T-helper 22 cell (primary cell): ENCODE data around the gene GBP4.
"Not testable (repeated sequence)": the region's sequence is repeated elsewhere in the genome, so short reads cannot be mapped to it uniquely, and the experiment has no call there.

Experiments
- DNase-seq: peaks from one replicate; pipeline ENCODE4 v3.0.0-alpha.2; 2020; ENCODE audit warnings: low read depth

The GBP4 gene, protein sequence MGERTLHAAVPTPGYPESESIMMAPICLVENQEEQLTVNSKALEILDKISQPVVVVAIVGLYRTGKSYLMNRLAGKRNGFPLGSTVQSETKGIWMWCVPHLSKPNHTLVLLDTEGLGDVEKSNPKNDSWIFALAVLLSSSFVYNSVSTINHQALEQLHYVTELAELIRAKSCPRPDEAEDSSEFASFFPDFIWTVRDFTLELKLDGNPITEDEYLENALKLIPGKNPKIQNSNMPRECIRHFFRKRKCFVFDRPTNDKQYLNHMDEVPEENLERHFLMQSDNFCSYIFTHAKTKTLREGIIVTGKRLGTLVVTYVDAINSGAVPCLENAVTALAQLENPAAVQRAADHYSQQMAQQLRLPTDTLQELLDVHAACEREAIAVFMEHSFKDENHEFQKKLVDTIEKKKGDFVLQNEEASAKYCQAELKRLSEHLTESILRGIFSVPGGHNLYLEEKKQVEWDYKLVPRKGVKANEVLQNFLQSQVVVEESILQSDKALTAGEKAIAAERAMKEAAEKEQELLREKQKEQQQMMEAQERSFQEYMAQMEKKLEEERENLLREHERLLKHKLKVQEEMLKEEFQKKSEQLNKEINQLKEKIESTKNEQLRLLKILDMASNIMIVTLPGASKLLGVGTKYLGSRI

DNA sequence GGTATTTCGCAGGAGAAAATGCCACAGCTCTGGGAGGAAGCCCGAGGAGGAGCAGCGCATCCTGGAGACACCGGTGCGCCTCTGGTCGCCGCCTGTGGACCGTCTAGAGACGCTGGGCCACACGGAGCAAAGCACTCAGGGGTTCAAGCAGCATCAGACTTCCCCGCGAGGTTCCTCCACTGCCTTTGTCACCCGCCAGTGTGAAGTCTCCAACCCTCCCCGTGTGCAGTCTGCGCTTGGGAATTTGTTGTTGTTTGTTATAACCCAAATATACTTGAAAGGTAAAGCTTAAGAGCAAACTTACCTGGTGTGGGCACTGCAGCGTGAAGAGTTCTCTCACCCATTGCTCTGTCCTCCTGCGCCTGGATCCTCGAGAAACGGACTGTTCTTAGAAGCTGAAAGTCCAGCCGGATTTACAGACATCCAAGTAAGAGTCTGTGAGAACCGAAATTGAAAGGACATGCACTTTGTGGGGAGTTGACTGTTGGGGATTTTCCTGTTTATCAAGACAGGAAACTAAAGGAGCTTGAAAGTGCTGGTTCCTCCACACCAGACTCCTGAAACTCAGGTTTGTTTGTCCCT lies at the start of gene GBP4:
GBP4 (minus strand) TSS at position 452 of the 582 bp plus-strand sequence; CDS start at position 344, 108 bp downstream.
- DNase-seq = no peak

DNA sequence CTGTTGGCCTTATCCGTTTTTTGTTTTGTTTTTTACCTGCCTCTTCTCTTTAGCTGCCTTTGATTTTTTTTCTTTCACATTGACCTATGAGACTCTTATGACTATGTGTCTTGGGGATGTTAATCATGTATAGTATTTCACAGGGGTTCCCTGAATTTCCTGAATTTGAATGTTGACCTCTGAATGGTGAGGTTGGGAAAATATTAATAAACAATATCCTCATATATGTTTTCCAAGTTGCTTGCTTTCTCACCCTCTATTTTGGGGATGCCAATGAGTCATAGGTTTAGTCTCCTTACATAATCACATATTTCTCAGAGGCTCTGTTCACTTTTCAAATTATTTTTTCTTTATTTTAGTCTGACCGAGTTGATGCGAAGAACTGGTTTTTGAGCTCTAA lies 44.3 kb upstream of the GBP4 start:
- no peak for DNase-seq

DNA sequence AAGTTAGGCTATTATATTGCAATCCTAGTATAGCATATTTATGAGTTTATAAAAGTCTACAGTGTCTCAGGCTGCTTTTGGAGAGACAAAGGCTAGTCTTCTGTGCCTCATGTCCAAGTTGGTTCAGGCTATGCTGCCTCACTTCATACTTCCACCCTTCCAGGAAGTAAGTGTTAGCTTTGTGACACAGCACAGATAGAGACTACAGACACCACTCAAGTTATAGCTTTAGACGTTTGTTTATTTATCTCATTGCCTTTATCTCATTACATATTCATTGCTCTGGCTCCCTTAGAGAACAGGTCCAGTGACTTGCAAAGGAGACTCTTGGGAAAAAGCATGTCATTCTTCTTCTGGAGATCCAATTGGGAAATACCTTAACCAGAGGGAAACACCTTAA lies 22.6 kb upstream of the GBP4 start:
- DNase-seq = no peak

DNA sequence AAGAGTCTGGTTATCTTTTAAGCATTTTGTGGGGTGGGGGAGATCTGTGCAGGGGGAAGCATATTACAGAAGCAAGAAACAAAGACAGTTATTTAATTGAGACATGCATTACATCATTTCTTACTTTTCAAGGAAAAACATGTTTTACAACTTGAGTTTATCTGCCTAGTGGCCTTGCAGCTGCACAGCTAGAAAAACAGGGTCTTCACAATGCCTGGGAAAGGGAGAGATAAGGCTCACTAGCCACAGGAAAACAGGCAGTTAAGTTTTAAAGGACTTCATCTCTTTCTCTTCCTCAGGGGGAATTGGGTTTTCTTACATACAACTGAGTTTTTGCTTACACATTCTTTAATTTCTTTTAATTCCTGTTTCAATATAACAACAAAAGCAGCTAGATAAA lies 21.1 kb upstream of the GBP4 start:
- not testable (repeated sequence) for DNase-seq

DNA sequence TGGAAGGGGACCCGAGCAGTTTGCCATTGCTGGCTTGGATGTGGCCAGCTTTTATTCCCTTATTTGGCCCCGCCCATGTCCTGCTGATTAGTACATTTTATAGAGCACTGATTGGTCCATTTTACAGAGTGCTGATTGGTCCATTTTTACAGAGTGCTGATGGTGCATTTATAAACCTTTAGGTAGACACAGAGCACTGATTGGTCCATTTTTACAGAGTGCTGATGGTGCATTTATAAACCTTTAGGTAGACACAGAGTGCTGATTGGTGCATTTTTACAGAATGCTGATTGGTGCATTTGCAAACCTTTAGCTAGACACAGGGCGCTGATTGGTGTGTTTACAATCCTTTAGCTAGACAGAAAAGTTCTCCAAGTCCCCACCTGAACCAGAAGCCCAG lies 20.2 kb upstream of the GBP4 start:
- DNase-seq = not testable (repeated sequence)

DNA sequence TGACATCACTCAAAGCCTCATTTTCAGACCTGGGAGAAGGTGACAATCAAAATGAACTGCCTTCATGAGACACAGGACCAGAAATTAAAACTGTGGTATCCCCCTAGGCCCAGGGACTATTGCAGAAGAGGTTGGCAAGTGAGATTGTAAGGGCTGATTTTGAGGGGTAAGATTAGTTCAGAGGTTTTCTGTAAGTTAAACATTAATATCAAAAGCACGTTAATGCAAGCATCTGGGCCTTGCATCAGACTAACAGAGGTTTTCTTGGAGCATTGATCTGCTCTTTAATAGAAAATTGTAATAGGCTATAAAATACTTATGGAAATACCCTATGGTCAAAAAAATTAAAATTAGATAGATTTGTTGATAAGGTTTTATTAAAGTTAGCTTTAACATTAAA lies 14.6 kb upstream of the GBP4 start:
- DNase-seq = no peak

DNA sequence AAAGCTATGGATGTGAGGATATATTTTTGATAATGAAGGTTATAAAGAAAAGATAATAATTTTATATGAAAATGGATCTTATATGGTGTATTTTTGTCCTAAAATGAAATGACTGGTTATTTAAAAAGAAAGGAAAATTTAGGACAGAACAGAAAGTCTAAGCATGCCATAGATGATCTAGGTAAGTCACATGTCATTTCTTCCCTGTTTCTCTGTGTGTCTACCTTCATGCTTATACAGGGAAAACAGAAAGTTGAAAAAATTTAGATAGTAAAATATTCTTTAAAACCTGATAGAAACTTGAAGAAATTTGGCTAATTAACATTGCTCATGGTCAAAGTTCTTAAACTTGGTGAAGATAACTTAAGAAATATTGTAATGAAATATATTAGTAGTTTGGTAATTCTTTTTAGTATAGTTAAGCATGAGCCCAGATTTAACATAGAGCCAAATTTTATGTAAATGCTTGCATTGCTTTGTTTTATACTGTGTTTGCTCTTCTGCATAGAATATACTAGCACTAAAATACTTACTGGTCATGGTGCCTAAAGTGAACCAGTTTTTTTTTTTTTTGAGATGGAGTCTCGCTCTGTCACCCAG lies 12.4 kb upstream of the GBP4 start:
- DNase-seq = no peak

DNA sequence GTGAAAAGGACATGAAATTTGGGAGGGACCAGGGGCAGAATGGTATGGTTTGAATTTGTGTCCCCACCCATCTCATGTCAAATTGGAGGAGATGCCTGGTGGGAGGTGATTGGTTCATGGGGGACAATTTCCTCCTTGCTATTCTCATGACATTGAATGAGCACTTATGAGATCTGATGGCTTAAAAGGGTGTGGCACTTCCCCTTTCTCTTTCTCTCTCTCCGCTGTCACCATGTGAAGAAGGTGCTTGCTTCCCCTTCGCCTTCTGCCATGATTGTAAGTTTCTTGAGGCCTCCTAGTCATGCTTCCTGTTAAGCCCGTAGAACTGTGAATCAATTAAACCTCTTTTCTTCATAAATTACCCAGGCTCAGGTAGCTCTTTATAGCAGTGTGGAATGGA lies 7.6 kb upstream of the GBP4 start:
- no peak for DNase-seq

DNA sequence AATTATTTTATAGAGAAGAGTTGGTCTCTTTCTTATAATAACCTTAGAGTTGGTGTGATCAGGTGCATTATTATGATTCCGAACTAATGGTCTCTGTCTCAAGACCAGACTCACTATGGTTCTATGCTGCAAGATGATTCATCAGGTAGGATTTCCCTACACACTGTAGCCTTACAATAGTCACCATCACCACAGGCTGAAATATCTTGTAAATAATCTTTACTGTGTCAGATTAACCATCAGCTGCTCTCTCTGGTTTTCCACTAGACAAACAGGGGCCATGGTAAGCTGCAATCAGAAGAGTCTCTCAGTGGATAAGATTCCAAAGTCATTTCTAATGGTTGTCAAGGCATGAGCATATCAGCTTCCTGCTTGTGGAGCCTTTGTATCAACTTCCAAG lies 4.4 kb upstream of the GBP4 start:
- DNase-seq = no peak

DNA sequence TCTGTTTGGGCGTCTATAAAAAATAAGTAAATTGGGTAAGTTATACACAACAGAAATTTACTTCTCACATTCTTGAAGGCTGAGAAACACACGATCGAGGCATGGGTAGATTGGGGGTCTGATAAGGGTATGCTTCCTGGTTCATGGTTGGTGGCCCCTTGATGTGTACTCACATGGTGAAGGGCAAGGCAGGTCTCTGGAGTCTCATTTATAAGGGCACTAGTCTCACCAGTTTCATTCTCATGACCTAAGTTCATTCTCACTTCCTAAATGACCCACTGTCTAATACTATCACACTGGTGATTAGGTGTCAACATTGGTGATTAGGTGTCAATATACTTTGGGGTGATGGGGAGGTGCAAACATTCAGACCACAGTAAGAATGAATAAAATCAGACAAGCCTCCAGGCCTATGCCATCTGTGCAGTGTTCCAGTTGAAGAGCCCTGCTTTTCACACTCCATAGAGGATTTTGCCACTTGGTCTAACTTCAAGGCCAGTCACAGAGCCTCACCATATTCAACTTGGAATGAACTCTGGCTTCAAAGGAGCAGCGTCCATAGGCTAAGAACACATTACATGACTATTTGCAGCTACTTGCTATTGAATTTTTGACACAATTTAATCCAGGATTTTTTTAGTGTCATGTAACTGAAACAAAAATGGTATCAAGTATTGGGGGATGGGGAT lies 2.5 kb upstream of the GBP4 start:
- DNase-seq = no peak

DNA sequence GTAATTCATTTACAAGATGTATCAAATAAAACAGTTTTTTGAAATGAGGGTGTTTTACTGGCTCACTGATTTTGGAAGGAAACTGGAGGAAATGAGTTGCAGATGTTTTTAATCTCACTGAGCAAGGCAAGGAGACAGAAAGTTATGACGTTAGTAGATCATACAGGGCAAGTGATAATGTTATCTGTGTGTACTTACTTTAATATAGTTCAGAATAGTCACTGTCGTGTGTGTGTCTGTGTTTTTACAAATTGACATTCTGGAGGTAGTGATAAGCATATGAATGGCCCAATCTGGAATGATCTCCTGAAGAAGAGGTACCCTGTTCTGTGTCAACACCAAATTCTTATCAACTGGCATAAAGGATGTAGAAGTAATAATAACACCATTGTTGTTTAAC lies 1.9 kb upstream of the GBP4 start:
- no peak for DNase-seq

DNA sequence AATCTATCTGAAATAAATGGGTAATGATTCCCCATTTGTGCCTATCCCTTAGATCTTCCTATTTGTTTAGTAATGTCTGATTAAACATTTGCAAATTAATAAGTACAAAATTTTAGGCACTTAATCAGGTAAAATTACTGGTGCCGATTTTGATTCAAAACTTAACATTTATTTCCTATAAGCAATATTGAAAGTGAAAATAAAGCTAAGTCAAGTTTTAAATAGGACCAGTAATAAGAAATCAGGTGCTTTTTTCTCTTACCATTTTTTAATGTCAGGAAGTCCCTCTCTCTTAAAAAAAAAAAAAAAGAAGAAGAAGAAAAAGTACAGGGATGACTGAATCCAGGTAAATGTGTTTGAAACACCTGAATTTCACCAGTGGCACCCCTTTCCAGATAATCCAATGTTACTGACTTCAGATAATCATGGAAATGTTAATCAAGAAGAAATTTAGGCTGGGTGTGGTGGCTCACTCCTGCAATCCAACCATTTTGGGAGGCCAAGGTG lies 836 bp upstream of the GBP4 start:
- no peak for DNase-seq

DNA sequence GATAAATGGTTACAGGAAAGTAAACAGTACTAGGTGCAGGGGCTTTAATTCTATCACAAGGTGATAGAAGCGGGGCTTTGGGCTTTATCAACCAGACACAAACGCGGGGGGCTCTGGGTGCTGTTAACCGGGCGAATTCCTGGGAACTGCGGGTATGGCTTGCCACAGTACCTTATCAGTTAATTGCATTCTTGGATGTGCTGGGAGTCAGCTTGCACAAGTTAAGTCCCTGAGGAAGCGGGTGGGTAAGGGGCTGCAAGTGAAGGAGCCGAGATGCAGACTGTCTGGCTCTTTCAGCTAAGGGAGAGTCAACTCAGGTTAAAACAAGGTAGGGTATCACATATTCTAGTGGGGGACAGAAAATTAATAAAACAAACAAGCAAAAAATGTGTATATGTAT lies 661 bp downstream of the GBP4 start:
- DNase-seq = no peak

DNA sequence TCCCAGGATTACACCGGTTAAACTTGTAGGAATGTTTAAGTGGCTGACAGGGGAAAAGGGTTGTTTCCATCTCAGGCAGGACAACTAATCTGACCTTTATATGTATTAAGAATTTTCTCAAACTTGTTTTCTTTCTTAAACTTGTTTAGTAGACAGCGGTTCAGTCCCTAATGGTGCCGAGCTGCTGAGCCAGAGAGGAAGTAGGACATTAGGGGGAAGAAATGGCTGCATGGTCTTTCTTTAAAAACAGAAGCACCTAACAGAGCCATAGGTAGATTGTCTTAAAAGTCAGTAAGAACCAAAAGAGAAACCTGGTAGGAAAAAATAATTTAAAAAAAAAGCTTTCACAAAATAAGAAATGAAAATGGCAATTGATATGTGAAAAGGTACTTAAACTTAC lies 3.3 kb downstream of the GBP4 start:
- no peak for DNase-seq

DNA sequence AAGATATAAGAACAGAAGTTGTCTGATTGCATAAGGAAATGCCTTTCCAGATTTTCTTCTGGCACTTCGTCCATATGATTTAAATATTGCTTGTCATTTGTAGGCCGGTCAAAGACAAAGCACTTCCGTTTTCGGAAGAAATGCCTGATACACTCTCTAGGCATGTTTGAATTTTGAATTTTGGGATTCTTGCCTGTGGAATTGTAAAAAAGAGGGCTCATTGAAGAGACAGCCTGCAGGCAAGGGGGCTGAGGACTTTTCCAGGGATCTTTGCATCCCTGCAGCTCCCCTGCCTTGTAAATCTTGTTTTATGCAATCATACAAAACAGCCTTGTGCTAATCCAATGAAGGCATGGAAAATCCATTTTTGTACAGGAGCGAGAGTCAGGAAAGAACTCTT lies 7.4 kb downstream of the GBP4 start:
- DNase-seq = no peak

DNA sequence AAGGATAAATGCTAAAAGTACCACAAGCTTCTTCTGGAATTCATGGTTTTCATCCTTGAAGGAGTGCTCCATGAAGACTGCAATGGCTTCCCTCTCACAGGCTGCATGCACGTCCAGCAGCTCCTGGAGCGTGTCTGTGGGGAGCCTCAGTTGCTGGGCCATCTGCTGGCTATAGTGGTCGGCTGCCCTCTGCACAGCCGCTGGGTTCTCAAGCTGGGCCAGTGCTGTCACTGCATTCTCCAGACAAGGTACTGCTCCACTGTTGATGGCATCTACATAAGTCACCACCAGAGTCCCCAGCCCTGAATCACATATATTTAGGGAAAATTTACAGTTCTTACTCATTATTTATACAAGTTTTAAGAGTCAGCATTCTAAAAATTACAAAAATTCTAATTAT lies 8.7 kb downstream of the GBP4 start:
- no peak for DNase-seq

DNA sequence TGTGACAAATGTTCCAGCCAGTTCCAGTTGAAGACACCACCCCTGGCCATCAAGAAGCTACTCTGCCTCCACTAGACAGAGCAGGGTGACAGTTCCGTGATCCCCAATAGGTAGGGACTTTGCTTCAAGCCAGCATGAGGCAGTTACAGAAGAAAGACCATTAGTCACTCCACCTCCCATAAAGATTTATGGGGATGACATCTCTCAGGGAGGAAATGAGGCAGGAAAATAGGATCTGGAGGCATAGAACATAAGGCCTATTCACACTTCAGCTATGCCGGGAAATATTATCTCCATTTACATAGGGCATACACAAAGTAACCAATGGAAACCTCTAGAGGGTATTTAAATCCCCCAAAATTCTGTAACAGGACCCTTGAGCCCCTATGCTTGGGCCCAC lies 19.4 kb downstream of the GBP4 start:
- DNase-seq = no peak

DNA sequence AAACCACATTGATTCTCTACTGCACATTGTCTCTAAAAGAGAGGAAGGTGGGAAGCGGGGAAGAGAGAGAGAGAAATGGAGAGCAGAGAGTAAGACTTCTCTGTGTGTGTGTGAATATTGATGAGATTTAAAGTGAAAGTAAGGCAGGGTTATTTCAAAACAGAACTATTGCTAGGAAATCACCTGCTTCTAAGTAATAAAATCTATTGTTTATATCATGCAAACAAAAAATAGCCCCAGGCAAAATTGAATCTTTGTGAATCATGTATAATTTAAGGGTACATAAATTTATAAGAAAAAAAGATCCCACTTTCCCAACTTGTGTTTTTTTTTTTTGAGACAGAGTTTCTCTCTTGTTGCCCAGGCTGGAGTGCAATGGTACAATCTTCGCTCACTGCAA lies 21.8 kb downstream of the GBP4 start:
- no peak for DNase-seq

DNA sequence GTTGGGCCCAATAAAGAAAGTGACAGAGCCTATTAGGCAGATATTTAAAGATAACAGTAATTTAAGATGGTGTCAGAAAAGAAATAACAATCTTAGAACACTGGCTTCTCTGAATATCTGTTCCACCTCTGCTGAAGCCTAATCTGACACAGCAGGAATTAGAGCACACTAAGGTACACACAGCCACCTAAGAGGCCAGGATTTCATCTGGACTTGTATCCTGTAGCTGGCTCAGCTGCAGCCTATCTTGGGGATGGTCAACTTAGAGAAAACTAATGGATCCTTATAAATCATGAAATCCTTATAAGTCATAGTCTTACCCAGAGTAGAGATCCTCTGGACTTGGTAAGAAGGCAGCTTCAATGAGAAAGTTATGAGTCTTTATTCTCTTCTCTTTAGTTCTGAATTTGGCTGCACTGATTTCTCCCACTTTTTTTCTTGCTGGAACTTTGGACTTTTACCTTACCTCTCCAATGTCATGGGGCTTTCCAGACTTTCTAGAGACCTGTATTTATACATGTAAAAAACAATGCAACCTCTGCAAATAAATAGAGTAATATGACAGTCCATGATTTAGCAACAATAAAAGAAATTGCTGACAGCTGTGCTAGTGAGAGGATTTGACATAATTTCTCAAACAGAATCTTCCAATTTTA lies 23.0 kb downstream of the GBP4 start, which contains the start of gene GBP7:
GBP7 (minus strand) TSS at position 403 of the 656 bp plus-strand sequence. CDS start 4,068 bp downstream, outside the sequence.
- DNase-seq = no peak

DNA sequence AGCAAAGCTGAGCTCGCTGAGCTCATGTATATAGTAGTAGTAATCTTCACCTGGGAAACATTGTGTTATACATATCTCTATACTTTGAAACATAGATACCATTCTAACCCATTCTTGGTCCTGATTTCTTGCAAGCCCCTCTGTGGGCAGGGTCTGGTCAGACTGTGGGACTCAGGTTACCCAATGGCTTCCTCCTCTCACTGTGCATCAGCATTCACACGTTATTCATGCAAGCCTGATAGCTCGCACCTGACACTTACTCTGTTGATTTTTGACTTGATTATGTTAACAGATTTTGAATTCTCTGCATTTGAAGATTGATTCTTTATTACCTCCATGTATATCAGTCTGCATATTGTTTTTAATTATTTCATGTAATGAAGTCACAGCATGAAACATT lies 24.3 kb downstream of the GBP4 start:
- DNase-seq = no peak

DNA sequence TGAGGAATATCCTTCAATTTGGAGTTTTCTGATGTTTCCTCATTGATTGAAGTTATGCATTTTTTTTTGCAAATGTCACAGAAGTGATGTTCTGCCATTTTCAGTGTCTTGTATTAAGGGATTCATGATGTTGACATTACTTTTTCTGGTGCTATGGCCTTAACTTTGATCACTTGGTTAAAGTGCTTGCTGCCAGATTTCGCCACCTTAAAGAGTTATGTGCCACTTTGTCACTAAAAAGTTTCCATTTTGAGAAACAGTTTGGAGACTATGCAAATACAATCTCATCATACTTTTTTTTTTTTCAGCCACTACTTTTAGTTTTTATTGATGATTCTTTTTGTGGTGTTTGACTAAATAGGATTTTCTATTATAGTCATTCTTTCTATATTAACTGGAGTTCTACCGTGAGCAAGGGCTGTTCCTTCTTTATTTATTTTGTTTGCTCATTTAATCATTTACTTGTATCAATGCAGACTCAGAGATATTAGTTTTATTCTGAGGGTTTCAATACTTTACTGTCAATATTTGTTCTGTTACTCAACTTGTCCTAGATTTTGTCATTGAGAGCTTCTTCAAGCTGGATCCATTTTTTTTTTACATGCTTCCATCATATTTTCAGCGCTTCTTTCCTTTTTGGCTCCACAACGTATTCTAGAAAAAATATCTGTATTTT lies 26.1 kb downstream of the GBP4 start:
- DNase-seq = no peak
